ENCODE results near the gene NINJ1. TPM values are rescaled to one million over a fixed set of nuclear protein-coding genes. Genes with fewer than 3 reads are reported as not detected.
"Not testable (repeated sequence)": the region's sequence is repeated elsewhere in the genome, so short reads cannot be mapped to it uniquely, and the experiment has no call there.

The NINJ1 gene
- total and polyA plus RNA-seq, 2 experiments from 2014 or later = 34.6 to 51.7 TPM

GRCh38 chr9:93119703-93119952, 14.4 kb downstream of the NINJ1 start:
- DNase-seq (ENCODE audit: low read depth in 1 of 2, low spot score in 1 of 2) = no peak
- Histone ChIP-seq H3K9me3 (ENCODE audit: low read depth) (no peaks in the 10 kb centered on the region), H3K27me3 (no peaks in the 10 kb centered on the region), H3K4me3 (no peak overlapping the region), H3K36me3 (no peaks in the 10 kb centered on the region), H3K27ac (no peak overlapping the region), H3K4me1 (ENCODE audit: low read depth) (peaks cover 3% of the 10 kb centered on the region)
- no peak for TF ChIP-seq CTCF (IDR thresholded peaks at IDR 0.05; ENCODE audit: low read depth, low read length)

- Histone ChIP-seq H3K4me3 (no peak overlapping the region), H3K27me3 (no peaks in the 10 kb centered on the region), H3K27ac (no peak overlapping the region), H3K36me3 (no peaks in the 10 kb centered on the region), H3K9me3 (ENCODE audit: low read depth) (no peaks in the 10 kb centered on the region), H3K4me1 (ENCODE audit: low read depth) (peaks cover 3% of the 10 kb centered on the region)
- DNase-seq (ENCODE audit: low read depth in 1 of 2, low spot score in 1 of 2) = no peak
- TF ChIP-seq CTCF (IDR thresholded peaks at IDR 0.05; ENCODE audit: low read depth, low read length) = no peak
Measured at GRCh38 chr9:93118863-93119702, 15.0 kb downstream of the NINJ1 start.

- H3K27ac ChIP-seq = no peak overlapping the region
- no peak for DNase-seq (ENCODE audit: low read depth in 1 of 2, low spot score in 1 of 2)
- no peaks in the 10 kb centered on the region for H3K9me3 ChIP-seq (ENCODE audit: low read depth)
- no peak overlapping the region for H3K4me3 ChIP-seq
- H3K4me1 ChIP-seq (ENCODE audit: low read depth) = peaks cover 3% of the 10 kb centered on the region
- no peaks in the 10 kb centered on the region for H3K27me3 ChIP-seq
- TF ChIP-seq CTCF (IDR thresholded peaks at IDR 0.05; ENCODE audit: low read depth, low read length) = no peak
- no peaks in the 10 kb centered on the region for H3K36me3 ChIP-seq
Measured at GRCh38 chr9:93117924-93118862, 15.9 kb downstream of the NINJ1 start.

GRCh38 chr9:93117521-93117920, 16.5 kb downstream of the NINJ1 start:
- not testable (repeated sequence) for H3K4me1 ChIP-seq (ENCODE audit: low read depth); H3K27ac ChIP-seq; H3K36me3 ChIP-seq; H3K4me3 ChIP-seq; H3K27me3 ChIP-seq; H3K9me3 ChIP-seq (ENCODE audit: low read depth); DNase-seq (ENCODE audit: low read depth in 1 of 2, low spot score in 1 of 2)

GRCh38 chr9:93116072-93116961, 17.7 kb downstream of the NINJ1 start:
- Histone ChIP-seq H3K27me3 (no peaks in the 10 kb centered on the region), H3K9me3 (ENCODE audit: low read depth) (no peaks in the 10 kb centered on the region), H3K4me3 (no peak overlapping the region), H3K27ac (no peak overlapping the region), H3K4me1 (ENCODE audit: low read depth) (peaks cover 3% of the 10 kb centered on the region), H3K36me3 (no peaks in the 10 kb centered on the region)
- peak in 1 of 2 donors; percentile 84 for DNase-seq (ENCODE audit: low read depth in 1 of 2, low spot score in 1 of 2)
- no peak for TF ChIP-seq CTCF (IDR thresholded peaks at IDR 0.05; ENCODE audit: low read depth, low read length)
